K562 (cell line): ENCODE data around the gene RCOR1. TPM values are rescaled to one million over a fixed set of nuclear protein-coding genes. Genes with fewer than 3 reads are reported as not detected.
A peak's percentile ranks its signal among the peaks of the same experiment; 100 is the strongest.

Source experiments
- AFF1 ChIP-seq, 2 experiments: fragments of 450-650 bp; IDR thresholded peaks; 2 replicates each; pipeline ENCODE4 v1.6.1; 2018; ENCODE audit warnings: mild to moderate bottlenecking in 2 of 2, low read depth in 1 of 2; ENCODE audit not compliant: partially characterized antibody in 2 of 2
- BACH1 ChIP-seq: fragments of 200-800 bp; sonication (Bioruptor generic); IDR thresholded peaks from 2 replicates; pipeline ENCODE4 v1.6.1; 2016; ENCODE audit warnings: missing genetic modification characterization, missing compliant biosample characterization
- COPS2 ChIP-seq: fragments of 450-650 bp; conservative IDR thresholded peaks from 2 replicates; pipeline ENCODE4 v1.6.1; 2016; ENCODE audit warnings: mild to moderate bottlenecking, moderate library complexity
- E2F3 ChIP-seq: fragments of 250-450 bp; sonication (Bioruptor Pico); IDR thresholded peaks from 2 replicates; pipeline ENCODE4 v1.4.0; 2020; ENCODE audit warnings: mild to moderate bottlenecking
- FOXM1 ChIP-seq, 2 experiments: fragments of 450-650 bp in 1 of 2; sonication (generic) in 1 of 2; formaldehyde crosslinking in 1 of 2; IDR thresholded peaks; 2 replicates each; pipeline versions ENCODE4 v1.6.1 to v1.9.0; 2017 to 2022; ENCODE audit warnings: low read depth in 2 of 2, mild to moderate bottlenecking in 2 of 2, missing genetic modification reagents in 1 of 2, moderate library complexity in 1 of 2
- MEF2A ChIP-seq: IDR thresholded peaks from 2 replicates; pipeline ENCODE4 v1.6.1; 2011; ENCODE audit warnings: low read depth, mild to moderate bottlenecking, low read length, moderate library complexity; ENCODE audit not compliant: control insufficient read depth
- NCOA4 ChIP-seq: fragments of 450-650 bp; IDR thresholded peaks from 2 replicates; pipeline ENCODE4 v1.6.1; 2018; ENCODE audit warnings: mild to moderate bottlenecking; ENCODE audit not compliant: partially characterized antibody
- NCOA6 ChIP-seq: fragments of 450-650 bp; IDR thresholded peaks from 2 replicates; pipeline ENCODE4 v1.6.1; 2017; ENCODE audit warnings: mild to moderate bottlenecking
- NUFIP1 ChIP-seq: fragments of 450-650 bp; IDR thresholded peaks from 2 replicates; pipeline ENCODE4 v1.6.1; 2018; ENCODE audit not compliant: partially characterized antibody
- PRPF4 ChIP-seq: fragments of 200-400 bp; formaldehyde crosslinking; IDR thresholded peaks from one replicate; pipeline ENCODE4 v1.6.1; 2017; ENCODE audit warnings: low read length, low read depth, mild to moderate bottlenecking; ENCODE audit not compliant: insufficient read depth, poor library complexity, severe bottlenecking
- RNF219 ChIP-seq: fragments of 250-450 bp; sonication (Bioruptor Pico); IDR thresholded peaks from 2 replicates; pipeline ENCODE4 v1.5.0; 2022; ENCODE audit warnings: mild to moderate bottlenecking
- SMAD1 ChIP-seq: fragments of 150-350 bp; IDR thresholded peaks from 2 replicates; pipeline ENCODE4 v1.6.1; 2014; ENCODE audit warnings: low read length, low read depth; ENCODE audit not compliant: partially characterized antibody
- U2AF2 ChIP-seq: fragments of 200-400 bp; formaldehyde crosslinking; optimal IDR thresholded peaks from 2 replicates; pipeline ENCODE3; 2017; ENCODE audit warnings: low read depth, mild to moderate bottlenecking, low read length
- ZNF12 ChIP-seq: sonication (generic); formaldehyde crosslinking; IDR thresholded peaks from 2 replicates; pipeline ENCODE4 v1.4.0; 2020; ENCODE audit warnings: mild to moderate bottlenecking, missing genetic modification reagents
- ZNF75A ChIP-seq: fragments of 450-650 bp; formaldehyde crosslinking; IDR thresholded peaks from 2 replicates; pipeline ENCODE4 v1.4.0; 2020; ENCODE audit warnings: mild to moderate bottlenecking
- ZNF778 ChIP-seq: fragments of 450-650 bp; formaldehyde crosslinking; IDR thresholded peaks from 2 replicates; pipeline ENCODE4 v1.4.0; 2020; ENCODE audit warnings: mild to moderate bottlenecking, moderate library complexity
- ZNF79 ChIP-seq: fragments of 250-450 bp; sonication (Bioruptor Pico); IDR thresholded peaks from 2 replicates; pipeline ENCODE4 v1.4.0; 2020; ENCODE audit warnings: low read depth, mild to moderate bottlenecking, moderate library complexity
- polyA plus RNA-seq, 8 experiments: library from polyadenylated mRNA; depleted of rRNA in 4 of 8; stranded (reverse) in 5 of 8; unstranded in 3 of 8; fragments of >200 nt; fragmentation: Nextera tagmentation in 2 of 8; fragmentation: Illumina TruSeq in 1 of 8; extraction: Ambion mirVana in 2 of 8; extraction: Trizol in 1 of 8; gene quantifications; 2 replicates each; pipeline versions ENCODE4 v1.2.1 to v1.2.3, GENCODE V29; 2011 to 2014; ENCODE audit warnings: inconsistent platforms in 1 of 8, missing spikeins in 1 of 8
- total RNA-seq, 7 experiments: library from RNA; depleted of rRNA in 6 of 7; stranded (reverse); fragments of >200 nt in 6 of 7; fragmentation: Illumina TruSeq in 2 of 7; extraction: Trizol in 2 of 7; gene quantifications; 2 replicates each; pipeline versions ENCODE4 v1.2.1 to v1.2.3, GENCODE V29; 2011 to 2021; ENCODE audit warnings: low replicate concordance in 1 of 7
- TF ChIP-seq, protein P1 (sequence below), 2 experiments: IDR thresholded peaks; 2 replicates each; pipeline ENCODE4 v1.6.1; 2011; ENCODE audit warnings: borderline replicate concordance in 1 of 2, control low read depth in 1 of 2, low read depth in 1 of 2, low read length in 1 of 2, mild to moderate bottlenecking in 1 of 2, mixed read lengths in 1 of 2, moderate library complexity in 1 of 2; ENCODE audit not compliant: insufficient read depth in 1 of 2, insufficient read length in 1 of 2, poor library complexity in 1 of 2, severe bottlenecking in 1 of 2; ENCODE audit errors: extremely low read depth in 1 of 2
- TF ChIP-seq, protein P2 (sequence below): fragments of 250-450 bp; sonication (Bioruptor Pico); IDR thresholded peaks from 2 replicates; pipeline ENCODE4 v1.5.0; 2021

Gene RCOR1
- total and polyA plus RNA-seq, 9 of the 15 experiments (the other 6 are each of a cell fraction or from before 2014, with no cell fraction given) = 8.5 to 47.9 (median 20.9) TPM

- TF ChIP-seq AFF1 (IDR thresholded peaks at IDR 0.05; ENCODE audit: low read depth in 1 of 2, partially characterized antibody in 2 of 2) (peak; percentile 30 to 41), ZNF12 (CRISPR knock-in tag) (no peak), U2AF2 (no peak), FOXM1 (IDR thresholded peaks at IDR 0.05; ENCODE audit: low read depth) (peak; percentile 54; the same call in 1 of the 2 replicates), FOXM1 (CRISPR knock-in tag; IDR thresholded peaks at IDR 0.05; ENCODE audit: low read depth) (no peak), COPS2 (no peak), SMAD1 (peak; percentile 85), MEF2A (no peak), ZNF75A (CRISPR knock-in tag) (no peak), NCOA4 (no peak), ZNF79 (no peak), RNF219 (CRISPR knock-in tag) (no peak), NCOA6 (no peak), BACH1 (tag) (no peak), E2F3 (no peak), NUFIP1 (no peak), PRPF4 (no peak), ZNF778 (CRISPR knock-in tag) (no peak)
- TF ChIP-seq, protein P1, sequence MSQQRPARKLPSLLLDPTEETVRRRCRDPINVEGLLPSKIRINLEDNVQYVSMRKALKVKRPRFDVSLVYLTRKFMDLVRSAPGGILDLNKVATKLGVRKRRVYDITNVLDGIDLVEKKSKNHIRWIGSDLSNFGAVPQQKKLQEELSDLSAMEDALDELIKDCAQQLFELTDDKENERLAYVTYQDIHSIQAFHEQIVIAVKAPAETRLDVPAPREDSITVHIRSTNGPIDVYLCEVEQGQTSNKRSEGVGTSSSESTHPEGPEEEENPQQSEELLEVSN (IDR thresholded peaks at IDR 0.05; ENCODE audit: borderline replicate concordance in 1 of 2, extremely low read depth in 1 of 2, insufficient read depth in 1 of 2, insufficient read length in 1 of 2, low read depth in 1 of 2, low read length in 1 of 2, poor library complexity in 1 of 2, severe bottlenecking in 1 of 2) = no peak
- TF ChIP-seq, protein P2, sequence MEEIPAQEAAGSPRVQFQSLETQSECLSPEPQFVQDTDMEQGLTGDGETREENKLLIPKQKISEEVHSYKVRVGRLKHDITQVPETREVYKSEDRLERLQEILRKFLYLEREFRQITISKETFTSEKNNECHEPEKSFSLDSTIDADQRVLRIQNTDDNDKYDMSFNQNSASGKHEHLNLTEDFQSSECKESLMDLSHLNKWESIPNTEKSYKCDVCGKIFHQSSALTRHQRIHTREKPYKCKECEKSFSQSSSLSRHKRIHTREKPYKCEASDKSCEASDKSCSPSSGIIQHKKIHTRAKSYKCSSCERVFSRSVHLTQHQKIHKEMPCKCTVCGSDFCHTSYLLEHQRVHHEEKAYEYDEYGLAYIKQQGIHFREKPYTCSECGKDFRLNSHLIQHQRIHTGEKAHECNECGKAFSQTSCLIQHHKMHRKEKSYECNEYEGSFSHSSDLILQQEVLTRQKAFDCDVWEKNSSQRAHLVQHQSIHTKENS = no peak
Measured at GRCh38 chr14:102551995-102552705, 40.3 kb upstream of the RCOR1 start (continued).
